ENCODE results near the gene LDLRAD2. TPM values are rescaled to one million over a fixed set of nuclear protein-coding genes. Genes with fewer than 3 reads are reported as not detected.
A peak's percentile ranks its signal among the peaks of the same experiment; 100 is the strongest.

LDLRAD2 gene
- total and polyA plus RNA-seq, 9 of the 15 experiments (the other 6 are each of a cell fraction or from before 2014, with no cell fraction given) = 0.45 to 0.48 TPM; not detected in 7

- TF ChIP-seq ELF4 (CRISPR knock-in tag; IDR thresholded peaks at IDR 0.05) (no peak), KDM2B (CRISPR knock-in tag; IDR thresholded peaks at IDR 0.05) (no peak), ZNF699 (CRISPR knock-in tag; IDR thresholded peaks at IDR 0.05; ENCODE audit: insufficient replicate concordance) (no peak), ZNF197 (CRISPR knock-in tag; IDR thresholded peaks at IDR 0.05; ENCODE audit: low read depth) (no peak), HCFC1 (IDR thresholded peaks at IDR 0.05; ENCODE audit: low read depth, low read length) (no peak), PHB2 (IDR thresholded peaks at IDR 0.05; ENCODE audit: low read depth) (no peak), MLLT1 (IDR thresholded peaks at IDR 0.05) (no peak), PTBP1 (IDR thresholded peaks at IDR 0.05; ENCODE audit: low read depth, low read length) (no peak), NCOA2 (IDR thresholded peaks at IDR 0.05; ENCODE audit: partially characterized antibody in 2 of 2) (no peak), HLTF (IDR thresholded peaks at IDR 0.05) (no peak), ETV6 (IDR thresholded peaks at IDR 0.05; ENCODE audit: borderline replicate concordance in 1 of 2, low read depth in 2 of 2, low read length in 1 of 2) (no peak), ETV6 (CRISPR knock-in tag; IDR thresholded peaks at IDR 0.05; ENCODE audit: borderline replicate concordance) (no peak), HES1 (IDR thresholded peaks at IDR 0.05; ENCODE audit: low read depth) (no peak), SMARCB1 (IDR thresholded peaks at IDR 0.05; ENCODE audit: insufficient read length, low read depth) (no peak), KLF1 (tag; IDR thresholded peaks at IDR 0.05) (no peak), ATF1 (CRISPR knock-in tag; IDR thresholded peaks at IDR 0.05) (no peak), ATF1 (tag; IDR thresholded peaks at IDR 0.05) (0 out of 2 replicates have a peak, but pooled peaks have one; percentile 26), RAD21 (CRISPR knock-in tag; conservative IDR thresholded peaks at IDR 0.05 in 1 of 2, IDR thresholded peaks at IDR 0.05 in 1 of 2) (no peak), TRIM24 (IDR thresholded peaks at IDR 0.05) (no peak), PREB (CRISPR knock-in tag; IDR thresholded peaks at IDR 0.05) (no peak), KDM4B (IDR thresholded peaks at IDR 0.05; ENCODE audit: borderline replicate concordance in 2 of 2, low read depth in 1 of 2) (no peak), FOXM1 (IDR thresholded peaks at IDR 0.05; ENCODE audit: low read depth) (no peak), FOXM1 (CRISPR knock-in tag; IDR thresholded peaks at IDR 0.05; ENCODE audit: low read depth) (no peak), ZKSCAN1 (IDR thresholded peaks at IDR 0.05; ENCODE audit: low read depth, low read length) (no peak), ZBTB8A (IDR thresholded peaks at IDR 0.05; ENCODE audit: partially characterized antibody) (no peak), ILF3 (IDR thresholded peaks at IDR 0.05; ENCODE audit: borderline replicate concordance) (no peak), NR2C2 (CRISPR knock-in tag; IDR thresholded peaks at IDR 0.05) (no peak), NR2C2 (tag; IDR thresholded peaks at IDR 0.05) (peak; percentile 89), MEIS2 (IDR thresholded peaks at IDR 0.05; ENCODE audit: partially characterized antibody) (peak; percentile 90)
Measured at GRCh38 chr1:21764615-21765423, 47.2 kb upstream of the LDLRAD2 start (continued).

Data from K562 (cell line).